Hepatocyte (in vitro differentiated cells): ENCODE measurements around the gene CFAP92. TPM values are rescaled to one million over a fixed set of nuclear protein-coding genes. Genes with fewer than 3 reads are reported as not detected.

Experiments used
- DNase-seq: peaks from one replicate; pipeline ENCODE4 v3.0.0-alpha.2; 2016; ENCODE audit warnings: low spot score
- H2AFZ ChIP-seq: fragments of 200-600 bp; sonication (generic); 2 replicates; pipeline ENCODE4 v1.6.0; 2016; ENCODE audit warnings: antibody characterized with exemption, mild to moderate bottlenecking
- H3K27ac ChIP-seq: fragments of 200-600 bp; sonication (generic); 2 replicates; pipeline ENCODE4 v1.5.1; 2016; ENCODE audit warnings: mild to moderate bottlenecking
- H3K27me3 ChIP-seq: fragments of 200-600 bp; sonication (generic); 2 replicates; pipeline ENCODE4 v1.6.1; 2016
- H3K36me3 ChIP-seq: fragments of 200-600 bp; sonication (generic); replicated peaks from 2 replicates; pipeline ENCODE4 v1.5.1; 2016; ENCODE audit warnings: low read depth; ENCODE audit not compliant: insufficient read depth
- H3K4me1 ChIP-seq: fragments of 200-600 bp; sonication (generic); 2 replicates; pipeline ENCODE4 v1.5.1; 2016; ENCODE audit warnings: mild to moderate bottlenecking, moderate library complexity; ENCODE audit not compliant: insufficient read depth
- H3K4me2 ChIP-seq: fragments of 200-600 bp; sonication (generic); 2 replicates; pipeline ENCODE4 v1.6.0; 2016
- H3K4me3 ChIP-seq: fragments of 200-600 bp; sonication (generic); 2 replicates; pipeline ENCODE4 v1.5.1; 2016; ENCODE audit warnings: mild to moderate bottlenecking
- H3K79me2 ChIP-seq: fragments of 200-600 bp; sonication (generic); 2 replicates; pipeline ENCODE4 v1.6.0; 2017; ENCODE audit warnings: mild to moderate bottlenecking
- H3K9me2 ChIP-seq: fragments of 200-600 bp; sonication (generic); replicated peaks from 2 replicates; pipeline ENCODE4 v1.6.0; 2017; ENCODE audit warnings: mild to moderate bottlenecking; ENCODE audit not compliant: insufficient read depth
- H3K9me3 ChIP-seq: fragments of 200-600 bp; sonication (generic); 2 replicates; pipeline ENCODE4 v1.5.1; 2016; ENCODE audit warnings: low read depth, mild to moderate bottlenecking
- H4K20me1 ChIP-seq: fragments of 200-600 bp; sonication (generic); 2 replicates; pipeline ENCODE4 v1.6.0; 2016; ENCODE audit warnings: mild to moderate bottlenecking; ENCODE audit not compliant: insufficient read depth, poor library complexity, severe bottlenecking
- EZH2 ChIP-seq: fragments of 200-600 bp; sonication (generic); IDR thresholded peaks from 2 replicates; pipeline ENCODE4 v1.6.1; 2016; ENCODE audit warnings: antibody characterized with exemption, mild to moderate bottlenecking, borderline replicate concordance
- EZH2phosphoT487 ChIP-seq: fragments of 200-600 bp; sonication (generic); IDR thresholded peaks from one replicate; pipeline ENCODE4 v1.6.1; 2018; ENCODE audit warnings: antibody characterized with exemption, mild to moderate bottlenecking, low read depth, moderate library complexity; ENCODE audit not compliant: unreplicated experiment, severe bottlenecking
- WGBS: methylation state at CpG from one replicate; pipeline ENCODE4 v1.1.6; 2016; ENCODE audit warnings: low lambda C conversion rate; ENCODE audit errors: missing lambda C conversion rate; 5-methylcytosine and 5-hydroxymethylcytosine counted together
- polyA plus RNA-seq: library from polyadenylated mRNA; unstranded; fragments of >200 nt; fragmentation: Nextera tagmentation; extraction: Ambion mirVana; gene quantifications from 2 replicates; pipeline ENCODE4 v1.2.1, GENCODE V29; 2016
- total RNA-seq: library from RNA; depleted of rRNA; stranded (reverse); fragments of >200 nt; gene quantifications from 2 replicates; pipeline ENCODE4 v1.2.3, GENCODE V29; 2014
- TF ChIP-seq, protein P1 (sequence below): fragments of 200-600 bp; sonication (generic); IDR thresholded peaks from 2 replicates; pipeline ENCODE4 v1.5.1; 2016; ENCODE audit warnings: antibody characterized with exemption, mild to moderate bottlenecking; ENCODE audit not compliant: poor library complexity

The CFAP92 gene
- total and polyA plus RNA-seq, 2 experiments from 2014 or later, result 0.17 to 0.35 TPM

DNA sequence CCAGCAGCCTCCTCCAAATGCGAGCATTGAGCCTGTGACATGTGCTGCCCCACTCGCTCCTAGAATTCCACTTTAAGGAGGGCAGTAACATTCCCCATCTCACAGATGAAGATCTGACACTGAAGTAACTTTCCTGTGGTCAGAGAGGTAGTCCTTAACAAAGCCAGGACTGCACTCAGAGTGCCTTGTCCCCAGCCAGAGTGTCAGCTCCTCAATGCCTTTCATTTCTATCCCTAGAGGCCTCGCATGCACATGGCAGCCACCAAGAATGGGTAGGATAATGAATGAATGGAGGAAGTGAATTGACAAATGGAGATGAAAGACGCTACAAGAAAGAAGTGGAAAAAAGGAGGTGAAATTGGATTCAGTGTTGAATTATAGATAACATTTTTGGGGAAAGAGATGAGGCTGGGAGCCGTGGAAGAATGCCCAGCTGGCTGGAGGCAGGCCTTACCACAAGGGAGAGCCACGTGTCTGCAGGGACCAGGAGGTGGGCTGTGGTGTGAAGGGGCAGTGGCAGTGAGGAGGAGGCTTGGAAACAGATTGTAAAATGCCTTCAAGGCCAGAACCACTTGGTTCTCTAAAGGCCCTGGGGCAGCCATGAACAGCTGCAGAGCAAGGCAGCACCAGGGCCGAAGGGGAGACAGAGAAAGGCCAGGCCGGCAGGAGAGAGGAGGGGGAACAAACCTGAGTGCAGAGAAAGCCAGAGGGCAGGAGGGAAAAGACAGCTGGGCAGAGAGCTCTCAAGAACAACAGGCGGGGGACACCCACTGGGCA, 10.4 kb downstream of the CFAP92 start:
- Histone ChIP-seq H2AFZ (no peak overlapping the region), H3K4me2 (no peak overlapping the region), H3K9me2 (no peaks in the 10 kb centered on the region), H3K27ac (no peak overlapping the region), H3K27me3 (no peaks in the 10 kb centered on the region), H3K36me3 (no peaks in the 10 kb centered on the region), H4K20me1 (no peaks in the 10 kb centered on the region), H3K79me2 (no peaks in the 10 kb centered on the region), H3K4me3 (no peak overlapping the region), H3K4me1 (no peaks in the 10 kb centered on the region), H3K9me3 (no peaks in the 10 kb centered on the region)
- TF ChIP-seq, protein P1, sequence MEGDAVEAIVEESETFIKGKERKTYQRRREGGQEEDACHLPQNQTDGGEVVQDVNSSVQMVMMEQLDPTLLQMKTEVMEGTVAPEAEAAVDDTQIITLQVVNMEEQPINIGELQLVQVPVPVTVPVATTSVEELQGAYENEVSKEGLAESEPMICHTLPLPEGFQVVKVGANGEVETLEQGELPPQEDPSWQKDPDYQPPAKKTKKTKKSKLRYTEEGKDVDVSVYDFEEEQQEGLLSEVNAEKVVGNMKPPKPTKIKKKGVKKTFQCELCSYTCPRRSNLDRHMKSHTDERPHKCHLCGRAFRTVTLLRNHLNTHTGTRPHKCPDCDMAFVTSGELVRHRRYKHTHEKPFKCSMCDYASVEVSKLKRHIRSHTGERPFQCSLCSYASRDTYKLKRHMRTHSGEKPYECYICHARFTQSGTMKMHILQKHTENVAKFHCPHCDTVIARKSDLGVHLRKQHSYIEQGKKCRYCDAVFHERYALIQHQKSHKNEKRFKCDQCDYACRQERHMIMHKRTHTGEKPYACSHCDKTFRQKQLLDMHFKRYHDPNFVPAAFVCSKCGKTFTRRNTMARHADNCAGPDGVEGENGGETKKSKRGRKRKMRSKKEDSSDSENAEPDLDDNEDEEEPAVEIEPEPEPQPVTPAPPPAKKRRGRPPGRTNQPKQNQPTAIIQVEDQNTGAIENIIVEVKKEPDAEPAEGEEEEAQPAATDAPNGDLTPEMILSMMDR, result no peak
- TF ChIP-seq EZH2, result no peak
- no peak for TF ChIP-seq EZH2phosphoT487
- 78% methylated on average over 9 of the region's 9 CpGs for WGBS
- no peak for DNase-seq

DNA sequence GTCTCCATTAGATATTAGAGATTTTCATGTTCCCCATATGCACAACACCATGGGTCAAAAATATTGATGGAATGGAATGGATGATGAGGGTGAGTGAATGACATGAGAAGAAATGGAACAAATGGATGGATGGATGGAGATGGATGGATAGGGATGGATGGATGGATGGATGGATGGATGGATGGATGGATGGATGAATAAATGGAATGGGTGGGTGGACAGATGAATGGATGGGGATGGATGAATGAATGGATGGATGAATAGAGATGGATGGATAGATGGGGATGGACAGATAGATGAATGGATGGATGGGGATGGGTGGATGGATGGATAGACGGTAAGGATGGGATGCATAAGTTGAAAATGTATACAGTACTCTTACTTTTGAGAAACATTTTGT, 18.6 kb downstream of the CFAP92 start:
- Histone ChIP-seq H3K36me3 (no peaks in the 10 kb centered on the region), H3K4me1 (no peaks in the 10 kb centered on the region), H4K20me1 (no peaks in the 10 kb centered on the region), H3K9me2 (no peaks in the 10 kb centered on the region), H3K79me2 (no peaks in the 10 kb centered on the region), H3K27me3 (no peaks in the 10 kb centered on the region), H3K9me3 (no peaks in the 10 kb centered on the region), H3K4me2 (no peak overlapping the region), H2AFZ (no peak overlapping the region), H3K4me3 (no peak overlapping the region), H3K27ac (no peak overlapping the region)
- WGBS, result 95% methylated on average over 1 of the region's 1 CpG
- no peak for DNase-seq
- TF ChIP-seq EZH2, result no peak
- TF ChIP-seq, protein P1, result no peak
- no peak for TF ChIP-seq EZH2phosphoT487

DNA sequence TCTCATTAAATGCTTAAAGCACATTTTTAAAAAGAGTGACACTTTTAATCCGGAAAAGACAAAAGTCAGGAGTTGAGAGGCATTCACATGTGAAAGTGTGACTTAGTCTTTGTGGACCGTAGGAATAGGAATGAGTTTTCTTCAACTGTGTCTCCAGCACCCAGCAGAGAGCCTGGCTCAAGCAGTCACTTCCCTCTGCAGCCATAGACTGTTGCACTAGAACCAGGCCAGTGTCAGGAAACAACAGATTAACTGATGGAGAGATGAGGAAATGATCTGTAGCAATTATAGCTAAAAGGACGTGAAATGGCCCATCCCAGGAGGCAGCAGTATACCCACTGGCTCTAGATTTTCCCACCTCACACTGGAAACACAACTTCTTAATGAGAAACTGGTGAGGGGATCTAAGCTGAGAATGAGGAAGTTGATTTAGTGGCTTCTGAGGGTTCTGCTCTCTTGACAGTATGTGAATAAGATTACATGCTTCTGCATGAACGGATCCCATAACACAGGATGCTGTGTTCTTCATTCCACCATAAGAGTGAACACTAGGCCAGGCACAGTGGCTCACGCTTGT, 19.8 kb downstream of the CFAP92 start:
- H3K9me2 ChIP-seq, result no peaks in the 10 kb centered on the region
- H3K9me3 ChIP-seq, result no peaks in the 10 kb centered on the region
- H3K4me1 ChIP-seq, result peaks cover 4% of the 10 kb centered on the region
- no peak overlapping the region for H3K27ac ChIP-seq
- H3K36me3 ChIP-seq, result no peaks in the 10 kb centered on the region
- H3K79me2 ChIP-seq, result no peaks in the 10 kb centered on the region
- H4K20me1 ChIP-seq, result no peaks in the 10 kb centered on the region
- no peaks in the 10 kb centered on the region for H3K27me3 ChIP-seq
- no peak overlapping the region for H3K4me2 ChIP-seq
- no peak for DNase-seq
- WGBS, result 84% methylated on average over 5 of the region's 5 CpGs
- TF ChIP-seq, protein P1, result no peak
- no peak for TF ChIP-seq EZH2
- TF ChIP-seq EZH2phosphoT487, result no peak
- H3K4me3 ChIP-seq, result no peak overlapping the region
- H2AFZ ChIP-seq, result no peak overlapping the region
